Spleen (tissue), 7 donors: Measurements from ENCODE around the gene CEP250.

Source experiments
- POLR2AphosphoS5 ChIP-seq, 3 donors: sonication (generic); formaldehyde crosslinking; IDR thresholded peaks; one replicate each; pipeline ENCODE4 v1.5.1; 2017; ENCODE audit warnings: antibody characterized with exemption in 3 of 3
- TF ChIP-seq, protein P1 (sequence below), 11 experiments: fragments of 200-600 bp in 7 of 11; fragments of 450-650 bp in 4 of 11; sonication (generic) in 4 of 11; IDR thresholded peaks in 8 of 11; conservative IDR thresholded peaks in 3 of 11; 1 replicate in 7 of 11; 2 replicates in 4 of 11; pipeline versions ENCODE4 v1.4.0 to v1.8.0; 2016 to 2021; ENCODE audit warnings: antibody characterized with exemption in 11 of 11, inconsistent platforms in 4 of 11, mild to moderate bottlenecking in 1 of 11
- donor health status: DM: no; HTN: no; CAD: no; lungs with moderate emphysema.
- donor health status: DM: no; HTN: no; CAD: no.
- donor health status: DM: no; HTN: no; CAD: no.

DNA sequence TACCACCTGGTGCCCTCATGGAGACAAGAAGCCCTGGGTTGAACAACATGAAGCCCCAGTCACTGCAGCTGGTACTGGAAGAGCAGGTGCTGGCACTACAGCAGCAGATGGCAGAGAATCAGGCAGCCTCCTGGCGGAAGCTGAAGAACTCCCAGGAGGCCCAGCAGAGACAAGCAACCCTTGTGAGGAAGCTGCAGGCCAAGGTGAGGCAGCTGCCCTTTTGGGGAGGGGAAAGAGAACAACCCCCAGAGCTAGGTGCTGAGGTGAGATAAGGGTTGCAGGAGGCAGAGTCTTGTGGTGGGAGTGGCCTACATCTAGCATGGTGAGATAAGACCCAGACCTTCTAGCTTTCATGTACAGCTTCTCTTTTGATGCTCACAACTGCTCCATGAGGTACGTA, 7.0 kb downstream of the CEP250 start:
- TF ChIP-seq, protein P1, sequence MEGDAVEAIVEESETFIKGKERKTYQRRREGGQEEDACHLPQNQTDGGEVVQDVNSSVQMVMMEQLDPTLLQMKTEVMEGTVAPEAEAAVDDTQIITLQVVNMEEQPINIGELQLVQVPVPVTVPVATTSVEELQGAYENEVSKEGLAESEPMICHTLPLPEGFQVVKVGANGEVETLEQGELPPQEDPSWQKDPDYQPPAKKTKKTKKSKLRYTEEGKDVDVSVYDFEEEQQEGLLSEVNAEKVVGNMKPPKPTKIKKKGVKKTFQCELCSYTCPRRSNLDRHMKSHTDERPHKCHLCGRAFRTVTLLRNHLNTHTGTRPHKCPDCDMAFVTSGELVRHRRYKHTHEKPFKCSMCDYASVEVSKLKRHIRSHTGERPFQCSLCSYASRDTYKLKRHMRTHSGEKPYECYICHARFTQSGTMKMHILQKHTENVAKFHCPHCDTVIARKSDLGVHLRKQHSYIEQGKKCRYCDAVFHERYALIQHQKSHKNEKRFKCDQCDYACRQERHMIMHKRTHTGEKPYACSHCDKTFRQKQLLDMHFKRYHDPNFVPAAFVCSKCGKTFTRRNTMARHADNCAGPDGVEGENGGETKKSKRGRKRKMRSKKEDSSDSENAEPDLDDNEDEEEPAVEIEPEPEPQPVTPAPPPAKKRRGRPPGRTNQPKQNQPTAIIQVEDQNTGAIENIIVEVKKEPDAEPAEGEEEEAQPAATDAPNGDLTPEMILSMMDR (IDR thresholded peaks at IDR 0.05 in 8 of 11, conservative IDR thresholded peaks at IDR 0.05 in 3 of 11) = no peak
- TF ChIP-seq POLR2AphosphoS5 (IDR thresholded peaks at IDR 0.05) = peak in 1 of 3 donors; percentile 61
